T-helper 1 cell (primary cell): ENCODE measurements around the gene RBM6.
A peak's percentile ranks its signal among the peaks of the same experiment; 100 is the strongest.
"Not testable (repeated sequence)": the region's sequence is repeated elsewhere in the genome, so short reads cannot be mapped to it uniquely, and the experiment has no call there.

Experiments
- DNase-seq, 5 donors: peaks; one replicate each; pipeline ENCODE4 v3.0.0-alpha.2; 2012 to 2020

RBM6 gene

GRCh38 chr3:49984394-49984793 lies 44.4 kb downstream of the RBM6 start:
- no peak for DNase-seq

GRCh38 chr3:49992326-49992725 lies 52.4 kb downstream of the RBM6 start:
- DNase-seq: no peak

DNA sequence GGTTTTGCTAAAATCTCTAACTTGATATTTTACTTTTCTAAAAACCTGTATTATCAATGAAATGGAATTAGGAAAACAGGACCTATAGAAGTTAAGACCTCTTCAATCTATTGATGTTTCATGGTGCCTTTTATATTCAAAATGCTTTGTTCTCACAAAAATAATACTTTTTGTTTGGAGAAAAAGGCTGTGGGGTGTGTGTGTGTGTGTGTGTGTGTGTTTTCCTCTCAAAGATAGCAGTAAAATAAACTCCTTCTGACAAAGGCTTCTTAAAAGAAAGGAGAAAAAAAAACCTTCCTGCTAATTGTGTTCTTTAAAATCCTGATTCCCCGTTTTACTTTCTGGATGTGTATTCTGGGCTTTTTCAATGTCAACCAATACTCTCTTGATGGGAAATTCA lies 54.5 kb downstream of the RBM6 start:
- no peak for DNase-seq

DNA sequence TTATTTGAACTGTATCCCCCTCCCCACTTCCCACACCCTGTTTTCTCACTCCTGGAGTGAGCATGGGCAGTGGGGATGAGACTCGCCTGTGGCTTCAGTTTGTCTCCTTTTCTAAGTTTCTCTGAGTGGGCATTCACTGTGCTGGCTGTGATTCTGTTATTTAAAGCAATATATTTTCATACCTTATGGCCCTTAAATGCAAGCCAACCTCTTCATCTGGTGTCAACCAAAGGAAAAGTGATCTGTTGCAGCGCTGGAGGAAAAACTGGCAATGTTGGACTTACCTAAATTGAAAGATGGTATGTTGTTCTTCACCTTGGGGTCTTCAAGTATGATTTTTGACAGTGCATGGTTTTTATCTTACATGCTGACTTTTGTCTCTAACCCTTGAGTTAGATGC lies 56.1 kb downstream of the RBM6 start:
- no peak for DNase-seq

GRCh38 chr3:49997862-49998261 lies 57.9 kb downstream of the RBM6 start:
- no peak for DNase-seq

DNA sequence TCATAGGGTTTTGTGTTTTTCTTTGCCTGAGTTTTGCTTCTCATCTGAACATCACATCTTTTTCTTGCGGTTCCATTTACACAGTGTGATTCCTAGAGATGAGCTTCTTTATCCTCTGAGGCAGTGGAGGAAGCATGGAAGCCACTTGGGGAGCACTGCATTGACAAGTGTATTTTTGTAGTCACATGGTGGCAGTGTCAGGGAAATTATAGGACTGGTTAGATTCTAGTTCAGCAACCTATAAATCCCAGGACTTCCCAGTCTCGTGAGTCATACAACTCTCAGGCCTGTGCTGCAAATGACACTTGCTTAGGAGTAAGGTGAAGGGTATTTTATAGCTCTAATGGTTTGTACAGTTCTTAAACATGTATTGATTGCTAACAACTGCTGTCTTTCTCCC lies 58.4 kb downstream of the RBM6 start:
- DNase-seq: no peak

DNA sequence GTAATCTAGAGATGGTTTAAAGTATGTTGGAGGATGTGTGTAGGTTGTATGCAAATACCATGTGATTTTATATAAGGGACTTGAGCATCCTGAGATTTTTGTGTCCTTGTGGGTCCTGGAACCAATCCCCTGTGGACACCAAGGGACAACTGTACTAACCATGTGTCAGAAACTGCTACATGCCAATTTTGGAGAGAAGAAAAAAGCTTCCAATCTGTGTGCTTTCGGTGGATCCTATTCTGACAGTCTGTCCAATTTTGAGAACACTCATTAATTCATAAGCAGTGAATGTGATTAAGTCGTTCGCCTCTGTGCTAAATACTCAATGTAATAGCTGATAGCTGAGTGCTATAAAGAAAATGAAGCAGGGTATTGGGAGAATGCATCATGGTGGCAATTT lies 61.6 kb downstream of the RBM6 start:
- DNase-seq: no peak

GRCh38 chr3:50003216-50003615 lies 63.3 kb downstream of the RBM6 start:
- no peak for DNase-seq

GRCh38 chr3:50003824-50004223 lies 63.9 kb downstream of the RBM6 start:
- no peak for DNase-seq

GRCh38 chr3:50008931-50009330 lies 69.0 kb downstream of the RBM6 start:
- no peak for DNase-seq

DNA sequence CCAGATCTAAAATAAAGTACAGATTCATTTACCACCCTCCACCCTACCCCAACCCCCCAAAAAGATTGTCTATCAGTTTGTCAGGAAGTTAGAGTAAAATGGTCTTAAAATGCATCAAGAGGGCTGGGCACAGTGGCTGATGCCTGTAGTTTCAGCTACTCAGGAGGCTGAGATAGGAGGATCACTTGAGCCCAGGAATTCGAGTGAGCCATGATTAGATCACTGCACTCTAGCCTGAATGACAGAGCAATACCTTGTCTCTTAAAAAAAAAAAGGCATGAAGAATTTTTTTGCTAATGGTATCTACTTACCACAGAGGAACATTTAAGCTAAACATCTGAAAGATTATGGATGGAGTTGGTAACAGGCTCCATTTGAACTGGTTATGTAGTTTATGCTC lies 71.0 kb downstream of the RBM6 start:
- DNase-seq: no peak

DNA sequence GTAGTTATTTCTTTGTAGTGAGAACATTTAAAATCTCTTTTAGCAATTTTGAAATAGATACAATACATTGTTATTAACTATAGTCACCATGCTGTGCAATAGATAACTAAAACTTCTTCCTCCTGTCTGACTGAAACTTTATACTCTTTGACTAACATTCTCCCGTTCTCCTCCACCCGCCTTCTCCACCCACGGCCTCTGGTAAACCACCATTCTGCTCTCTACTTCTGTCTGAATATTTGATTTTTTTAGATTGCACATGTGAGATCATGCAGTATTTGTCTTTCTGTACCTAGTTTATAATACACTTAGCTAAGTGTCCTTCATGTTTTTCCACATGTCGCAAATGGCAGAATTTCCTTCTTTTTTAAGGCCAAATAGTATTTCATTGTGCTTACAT lies 76.0 kb downstream of the RBM6 start:
- DNase-seq: no peak

DNA sequence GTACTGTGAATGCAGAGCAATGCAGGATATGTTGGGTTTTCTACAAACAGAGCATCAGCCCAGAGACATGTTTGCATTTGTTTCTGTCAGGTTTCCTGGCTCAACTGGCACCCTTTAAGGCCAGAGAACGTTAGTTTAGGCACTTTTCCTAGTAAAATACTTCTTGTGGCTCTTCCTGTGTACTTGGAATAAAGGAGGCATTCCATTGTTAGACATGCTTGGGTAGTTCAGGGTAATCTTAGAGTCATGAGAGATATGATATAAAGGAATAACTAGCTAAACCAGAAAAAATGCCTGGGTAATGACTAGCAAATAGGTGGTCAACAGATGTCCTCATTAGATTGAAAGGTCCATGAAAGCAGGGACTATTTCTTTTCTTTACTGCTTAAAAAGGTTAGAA lies 88.4 kb downstream of the RBM6 start:
- DNase-seq: no peak

DNA sequence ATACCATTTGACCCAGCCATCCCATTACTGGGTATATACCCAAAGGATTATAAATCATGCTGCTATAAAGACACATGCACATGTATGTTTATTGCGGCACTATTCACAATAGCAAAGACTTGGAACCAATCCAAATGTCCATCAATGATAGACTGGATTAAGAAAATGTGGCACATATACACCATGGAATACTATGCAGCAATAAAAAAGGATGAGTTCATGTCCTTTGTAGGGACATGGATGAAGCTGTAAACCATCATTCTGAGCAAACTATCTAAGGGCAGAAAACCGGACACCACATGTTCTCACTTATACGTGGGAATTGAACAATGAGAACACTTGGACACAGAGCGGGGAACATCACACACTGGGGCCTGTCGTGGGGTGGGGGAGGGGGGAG lies 91.3 kb downstream of the RBM6 start:
- DNase-seq: not testable (repeated sequence)

GRCh38 chr3:50044976-50045375 lies 105.0 kb downstream of the RBM6 start:
- no peak for DNase-seq

- no peak for DNase-seq
Measured at GRCh38 chr3:50047426-50047825, 107.5 kb downstream of the RBM6 start.

DNA sequence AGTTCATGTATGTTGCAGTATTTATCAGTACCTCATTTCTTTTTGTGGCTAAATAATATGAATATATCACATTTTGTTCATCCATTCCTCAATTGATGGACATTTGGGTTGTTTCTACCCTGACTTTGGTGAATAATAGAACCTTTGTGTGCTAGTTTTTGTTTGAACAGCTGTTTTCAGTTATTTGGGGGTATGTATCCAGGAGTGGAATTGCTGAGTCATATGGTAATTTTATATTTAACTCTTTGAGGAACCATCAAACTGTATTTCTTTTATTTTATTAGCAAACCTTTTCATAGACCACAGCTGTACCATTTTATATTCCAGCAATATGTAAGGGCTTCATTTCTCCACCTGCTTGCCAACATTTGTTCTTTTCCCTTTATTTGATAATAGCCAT lies 110.4 kb downstream of the RBM6 start:
- no peak for DNase-seq

- no peak for DNase-seq
Measured at GRCh38 chr3:50057756-50058155, 117.8 kb downstream of the RBM6 start.

GRCh38 chr3:50068134-50068533 lies 128.2 kb downstream of the RBM6 start:
- DNase-seq: no peak

DNA sequence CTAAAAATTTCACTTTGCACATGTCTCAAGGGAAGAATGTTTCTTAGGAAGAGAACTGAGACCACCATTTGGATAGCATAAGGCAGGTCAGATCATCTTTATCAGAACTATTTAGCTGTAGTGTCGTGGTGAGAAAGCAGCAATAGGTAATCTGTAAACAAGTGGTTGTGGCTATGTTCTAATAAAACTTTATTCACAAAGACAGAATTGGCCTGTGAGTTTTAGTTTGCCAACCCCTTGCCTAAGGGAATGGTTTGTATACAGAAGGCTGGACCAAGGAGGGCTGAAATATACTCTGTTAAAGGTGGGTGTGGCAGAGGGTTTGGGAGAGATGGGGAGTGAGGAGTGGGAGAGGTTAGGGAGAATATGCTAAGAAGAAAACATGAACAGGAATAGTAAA lies 138.1 kb downstream of the RBM6 start:
- DNase-seq: no peak

- DNase-seq: no peak
Measured at GRCh38 chr3:50078622-50079021, 138.7 kb downstream of the RBM6 start.

- DNase-seq: not testable (repeated sequence)
Measured at GRCh38 chr3:50084951-50085350, 145.0 kb downstream of the RBM6 start.

DNA sequence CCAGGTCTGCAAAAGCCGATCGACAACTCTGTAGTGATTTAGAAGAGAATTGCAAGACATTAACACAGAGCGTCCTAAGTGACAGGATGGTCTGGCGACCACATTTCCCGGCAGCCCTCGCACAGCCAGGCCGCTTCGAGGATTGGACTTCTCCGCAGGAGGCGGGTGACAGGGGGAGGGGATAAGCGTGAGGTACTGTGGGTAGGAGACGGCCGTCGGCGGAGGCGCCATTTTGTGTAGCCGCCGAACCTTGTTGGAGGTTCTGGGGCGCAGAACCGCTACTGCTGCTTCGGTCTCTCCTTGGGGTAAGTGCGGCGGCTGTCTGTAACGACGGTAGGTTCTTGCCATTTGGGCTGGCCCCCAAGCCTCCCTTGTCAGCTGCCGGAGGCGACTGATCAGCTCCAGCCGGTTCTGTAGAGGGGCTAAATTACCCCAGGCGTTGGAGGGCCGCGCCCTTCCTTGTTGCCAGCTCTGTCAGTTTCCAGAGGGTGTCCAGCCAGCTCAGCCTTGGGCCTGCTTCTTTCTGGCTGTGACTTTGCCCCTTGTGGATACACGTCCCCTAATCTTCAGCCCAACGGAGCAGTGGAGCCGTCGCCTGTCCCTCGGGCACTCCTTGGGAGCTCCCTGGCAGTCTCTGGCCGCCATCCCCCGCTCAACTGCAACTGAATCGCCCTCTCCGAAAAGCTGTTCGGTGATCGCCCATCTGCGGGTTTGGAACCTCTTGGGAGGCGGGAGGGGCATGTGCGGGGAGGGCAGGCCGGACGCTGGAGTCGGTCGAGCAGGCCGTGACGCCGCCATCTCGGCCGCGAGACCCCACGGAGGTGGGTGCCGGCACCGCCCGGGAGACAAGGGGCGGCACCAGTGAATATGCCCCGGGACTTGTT lies 149.0 kb downstream of the RBM6 start, which contains the start of gene RBM5:
Gene RBM5 (plus strand): TSS at position 195 of the 884 bp plus-strand sequence. CDS start 1,516 bp downstream, outside the sequence.
- DNase-seq: peak; percentile 79 to 92 (median 86)

- no peak for DNase-seq
Measured at GRCh38 chr3:50089609-50089945, 149.6 kb downstream of the RBM6 start.

GRCh38 chr3:50090984-50091383 lies 151.0 kb downstream of the RBM6 start:
- no peak for DNase-seq
